ENCODE data around the gene SLC48A1. TPM values are rescaled to one million over a fixed set of nuclear protein-coding genes. Genes with fewer than 3 reads are reported as not detected.

The SLC48A1 gene
- total RNA-seq, 2 experiments from 2014 or later: 13.9 to 18.5 TPM

GRCh38 chr12:47797441-47797840 lies 24.4 kb downstream of the SLC48A1 start:
- H3K27me3 Mint-ChIP-seq: no peaks in the 10 kb centered on the region
- peak; percentile 61 for DNase-seq
- peaks cover 29% of the 10 kb centered on the region for H3K4me1 Mint-ChIP-seq
- peak; percentile 72 for ATAC-seq
- no peaks in the 10 kb centered on the region for H3K9me3 Mint-ChIP-seq (ENCODE audit: low read depth)
- no peak overlapping the region for H3K4me3 Mint-ChIP-seq
- peak overlapping the region; percentile 66 for H3K27ac Mint-ChIP-seq
- H3K36me3 Mint-ChIP-seq: peaks cover 23% of the 10 kb centered on the region
- CTCF ChIA-PET: interaction anchor here (1.0 to 27.3 kb wide), 10 partner anchors 9 to 166 kb away, joined by 3 to 775 read pairs (median 8); partner anchors contain the start of gene TMEM106C

- ATAC-seq (no peak), DNase-seq (no peak)
- no peaks in the 10 kb centered on the region for H3K27me3 Mint-ChIP-seq
- CTCF ChIA-PET: interaction anchor here (1.9 to 27.3 kb wide), 6 partner anchors 11 to 91 kb away, joined by 4 to 775 read pairs (median 21); partner anchors contain the start of gene HDAC7
- no peak overlapping the region for H3K27ac Mint-ChIP-seq
- no peaks in the 10 kb centered on the region for H3K9me3 Mint-ChIP-seq (ENCODE audit: low read depth)
- H3K36me3 Mint-ChIP-seq: peaks cover 21% of the 10 kb centered on the region
- H3K4me1 Mint-ChIP-seq: peaks cover 39% of the 10 kb centered on the region
- no peak overlapping the region for H3K4me3 Mint-ChIP-seq
Observed at GRCh38 chr12:47798382-47798948, 25.4 kb downstream of the SLC48A1 start.

GRCh38 chr12:47799357-47799955 lies 26.4 kb downstream of the SLC48A1 start:
- H3K4me3 Mint-ChIP-seq: no peak overlapping the region
- peaks cover 21% of the 10 kb centered on the region for H3K36me3 Mint-ChIP-seq
- H3K4me1 Mint-ChIP-seq: peaks cover 49% of the 10 kb centered on the region
- ATAC-seq: no peak
- H3K27ac Mint-ChIP-seq: peak overlapping the region; percentile 58
- CTCF ChIA-PET: interaction anchor here (1.7 to 27.3 kb wide), 4 partner anchors 10 to 34 kb away, joined by 4 to 775 read pairs (median 34); partner anchors contain the start of gene HDAC7
- no peaks in the 10 kb centered on the region for H3K9me3 Mint-ChIP-seq (ENCODE audit: low read depth)
- no peak for DNase-seq
- no peaks in the 10 kb centered on the region for H3K27me3 Mint-ChIP-seq

DNA sequence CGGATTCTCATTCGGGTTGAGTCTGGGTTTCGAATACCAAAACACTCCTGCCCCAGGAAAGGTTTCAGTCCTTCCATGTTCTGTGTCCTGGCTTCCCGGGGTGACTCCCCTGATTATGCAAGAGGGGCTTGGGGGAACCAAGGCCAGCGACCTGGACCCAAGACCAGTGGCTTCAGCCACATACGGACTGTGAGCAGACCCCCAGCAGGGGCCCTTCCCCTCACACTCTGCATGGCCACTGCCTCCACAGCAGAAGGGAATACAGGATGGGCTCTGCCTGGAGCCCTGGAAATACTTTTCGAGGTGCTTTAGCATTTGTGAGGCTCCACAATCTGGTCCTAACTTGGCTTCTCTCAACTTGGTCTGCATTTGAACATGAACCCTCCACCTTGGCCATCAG lies 27.5 kb downstream of the SLC48A1 start:
- ATAC-seq (no peak), DNase-seq (no peak)
- Mint-ChIP-seq H3K27ac (peak overlapping the region; percentile 82), H3K9me3 (ENCODE audit: low read depth) (no peaks in the 10 kb centered on the region), H3K4me3 (no peak overlapping the region), H3K4me1 (peaks cover 61% of the 10 kb centered on the region), H3K27me3 (no peaks in the 10 kb centered on the region), H3K36me3 (peaks cover 29% of the 10 kb centered on the region)
- CTCF ChIA-PET: interaction anchor here (1.3 to 27.3 kb wide), 6 partner anchors 10 to 85 kb away, joined by 4 to 775 read pairs (median 15); partner anchors contain the start of gene HDAC7

GRCh38 chr12:47801170-47801903 lies 28.3 kb downstream of the SLC48A1 start:
- ATAC-seq (no peak), DNase-seq (no peak)
- Mint-ChIP-seq H3K27ac (peak overlapping the region; percentile 82), H3K27me3 (no peaks in the 10 kb centered on the region), H3K4me3 (no peak overlapping the region), H3K36me3 (peaks cover 37% of the 10 kb centered on the region), H3K9me3 (ENCODE audit: low read depth) (no peaks in the 10 kb centered on the region), H3K4me1 (peaks cover 68% of the 10 kb centered on the region)
- CTCF ChIA-PET: interaction anchor here (0.7 to 27.3 kb wide), 14 partner anchors 8 to 86 kb away, joined by 3 to 775 read pairs (median 5); partner anchors contain the start of gene HDAC7

GRCh38 chr12:47801904-47802246 lies 28.8 kb downstream of the SLC48A1 start:
- peak overlapping the region; percentile 82 for H3K27ac Mint-ChIP-seq
- ATAC-seq (no peak), DNase-seq (no peak)
- peaks cover 39% of the 10 kb centered on the region for H3K36me3 Mint-ChIP-seq
- no peak overlapping the region for H3K4me3 Mint-ChIP-seq
- H3K4me1 Mint-ChIP-seq: peaks cover 73% of the 10 kb centered on the region
- H3K9me3 Mint-ChIP-seq (ENCODE audit: low read depth): no peaks in the 10 kb centered on the region
- CTCF ChIA-PET: interaction anchor here (0.7 to 27.3 kb wide), 15 partner anchors 9 to 87 kb away, joined by 3 to 775 read pairs (median 4); partner anchors contain the start of gene HDAC7
- H3K27me3 Mint-ChIP-seq: no peaks in the 10 kb centered on the region

- no peaks in the 10 kb centered on the region for H3K9me3 Mint-ChIP-seq (ENCODE audit: low read depth)
- peak overlapping the region; percentile 22 for H3K4me3 Mint-ChIP-seq
- peaks cover 42% of the 10 kb centered on the region for H3K36me3 Mint-ChIP-seq
- CTCF ChIA-PET: interaction anchor here (0.9 to 27.3 kb wide), 12 partner anchors 8 to 84 kb away, joined by 3 to 775 read pairs (median 7); partner anchors contain the start of gene HDAC7
- ATAC-seq: peak; percentile 44
- H3K4me1 Mint-ChIP-seq: peaks cover 78% of the 10 kb centered on the region
- no peak for DNase-seq
- peak overlapping the region; percentile 82 for H3K27ac Mint-ChIP-seq
- no peaks in the 10 kb centered on the region for H3K27me3 Mint-ChIP-seq
Observed at GRCh38 chr12:47802312-47802711, 29.3 kb downstream of the SLC48A1 start.

GRCh38 chr12:47803191-47803875 lies 30.3 kb downstream of the SLC48A1 start:
- Mint-ChIP-seq H3K4me3 (peak overlapping the region; percentile 27), H3K27ac (peak overlapping the region; percentile 82), H3K4me1 (peaks cover 86% of the 10 kb centered on the region), H3K27me3 (no peaks in the 10 kb centered on the region), H3K36me3 (peaks cover 43% of the 10 kb centered on the region), H3K9me3 (ENCODE audit: low read depth) (no peaks in the 10 kb centered on the region)
- CTCF ChIA-PET: interaction anchor here (1.1 to 27.3 kb wide), 7 partner anchors 10 to 61 kb away, joined by 3 to 775 read pairs (median 10); partner anchors contain the start of genes HDAC7 and SLC48A1
- DNase-seq: no peak
- no peak for ATAC-seq

DNA sequence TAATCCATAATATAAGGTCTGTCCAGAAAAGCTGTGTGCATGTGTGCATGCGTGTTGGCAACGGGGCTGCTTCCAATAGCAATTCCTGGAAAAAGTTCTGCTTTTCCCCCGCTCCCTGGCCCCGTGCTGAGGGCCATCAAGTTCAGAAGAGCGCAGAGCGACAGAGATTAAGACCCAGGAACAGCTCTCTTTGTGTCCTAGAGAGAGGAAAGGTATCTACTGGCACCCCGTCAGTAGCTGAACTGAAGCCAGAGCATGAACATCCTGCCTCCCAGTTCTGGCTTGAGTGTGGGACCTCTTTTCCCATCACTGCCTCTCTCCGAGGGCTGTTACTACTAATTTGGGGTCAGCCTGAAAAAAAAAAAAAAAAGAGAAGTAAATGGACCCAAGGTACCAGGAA lies 31.1 kb downstream of the SLC48A1 start:
- Mint-ChIP-seq H3K4me1 (peaks cover 88% of the 10 kb centered on the region), H3K27me3 (no peaks in the 10 kb centered on the region), H3K27ac (peak overlapping the region; percentile 82), H3K9me3 (ENCODE audit: low read depth) (no peaks in the 10 kb centered on the region), H3K4me3 (no peak overlapping the region), H3K36me3 (peaks cover 43% of the 10 kb centered on the region)
- ATAC-seq (no peak), DNase-seq (no peak)
- CTCF ChIA-PET: interaction anchor here (1.0 to 27.3 kb wide), 7 partner anchors 9 to 60 kb away, joined by 3 to 775 read pairs (median 9); partner anchors contain the start of genes HDAC7, RAPGEF3 and SLC48A1

- ATAC-seq: no peak
- CTCF ChIA-PET: interaction anchor here (1.5 to 27.3 kb wide), 6 partner anchors 8 to 63 kb away, joined by 4 to 775 read pairs (median 16); partner anchors contain the start of genes HDAC7 and RAPGEF3
- H3K4me1 Mint-ChIP-seq: peaks cover 93% of the 10 kb centered on the region
- peak overlapping the region; percentile 96 for H3K27ac Mint-ChIP-seq
- H3K27me3 Mint-ChIP-seq: no peaks in the 10 kb centered on the region
- no peaks in the 10 kb centered on the region for H3K9me3 Mint-ChIP-seq (ENCODE audit: low read depth)
- H3K36me3 Mint-ChIP-seq: peaks cover 44% of the 10 kb centered on the region
- no peak overlapping the region for H3K4me3 Mint-ChIP-seq
- no peak for DNase-seq
Observed at GRCh38 chr12:47805417-47805816, 32.4 kb downstream of the SLC48A1 start.

DNA sequence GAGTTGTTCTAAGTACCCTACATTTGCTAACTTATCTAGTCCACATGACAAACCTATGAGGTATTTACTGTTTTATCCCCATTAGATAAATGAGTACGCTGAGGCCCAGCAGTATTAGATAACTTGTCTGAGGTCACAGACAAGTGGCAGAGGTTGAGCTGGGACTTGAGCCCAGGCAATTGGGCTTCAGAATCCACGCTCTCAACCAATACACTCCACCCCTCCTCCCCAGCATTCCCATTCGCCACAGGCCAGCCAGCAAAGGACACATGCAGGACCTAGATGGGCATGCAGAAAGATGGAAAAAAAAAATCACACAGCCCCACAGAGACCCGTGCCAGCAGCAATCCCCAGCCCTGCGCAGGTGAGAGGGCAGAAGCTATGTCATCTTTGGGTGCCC lies 34.3 kb downstream of the SLC48A1 start:
- Mint-ChIP-seq H3K36me3 (peaks cover 51% of the 10 kb centered on the region), H3K9me3 (ENCODE audit: low read depth) (no peaks in the 10 kb centered on the region), H3K27ac (peak overlapping the region; percentile 96), H3K4me3 (peak overlapping the region; percentile 68), H3K4me1 (peaks cover 97% of the 10 kb centered on the region), H3K27me3 (no peaks in the 10 kb centered on the region)
- no peak for DNase-seq
- no peak for ATAC-seq
- CTCF ChIA-PET: interaction anchor here (0.9 to 27.3 kb wide), 11 partner anchors 9 to 142 kb away, joined by 3 to 775 read pairs (median 9); partner anchors contain the start of genes HDAC7 and SLC48A1

GRCh38 chr12:47808050-47808449 lies 35.0 kb downstream of the SLC48A1 start:
- peak overlapping the region; percentile 68 for H3K4me3 Mint-ChIP-seq
- CTCF ChIA-PET: interaction anchor here (0.7 to 27.3 kb wide), 17 partner anchors 10 to 142 kb away, joined by 3 to 775 read pairs (median 6); partner anchors contain the start of genes HDAC7, RAPGEF3, RPAP3 and SLC48A1
- H3K36me3 Mint-ChIP-seq: peaks cover 52% of the 10 kb centered on the region
- DNase-seq (peak; percentile 98), ATAC-seq (peak; percentile 57)
- H3K4me1 Mint-ChIP-seq: peaks cover 93% of the 10 kb centered on the region
- H3K27ac Mint-ChIP-seq: peak overlapping the region; percentile 96
- H3K9me3 Mint-ChIP-seq (ENCODE audit: low read depth): no peaks in the 10 kb centered on the region
- no peaks in the 10 kb centered on the region for H3K27me3 Mint-ChIP-seq
